Measurements from ENCODE around the gene POLR2F. TPM values are rescaled to one million over a fixed set of nuclear protein-coding genes. Genes with fewer than 3 reads are reported as not detected.
"Not testable (repeated sequence)": the region's sequence is repeated elsewhere in the genome, so short reads cannot be mapped to it uniquely, and the experiment has no call there.

POLR2F gene
- total RNA-seq, 2 experiments from 2014 or later = 70.1 to 70.6 TPM

DNA sequence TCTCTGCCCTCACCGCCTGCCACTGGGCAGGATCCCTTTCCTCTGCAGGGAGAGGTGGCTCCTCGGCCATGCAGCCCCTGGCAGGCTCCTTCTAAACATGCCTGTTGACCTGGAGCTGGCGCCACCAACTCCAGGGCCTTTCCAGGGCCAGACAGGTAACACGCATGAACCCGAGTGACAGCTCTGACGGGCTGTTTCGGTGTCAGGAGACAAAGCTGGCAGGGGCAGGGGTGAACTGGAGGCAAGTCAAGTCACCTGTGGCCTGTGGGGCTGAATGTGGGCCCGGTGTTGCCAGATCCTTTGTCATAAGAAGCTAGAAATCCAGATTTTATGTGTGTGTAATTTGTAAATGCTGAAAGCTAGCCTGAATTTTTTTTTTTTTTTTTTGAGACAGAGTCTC is 11.4 kb upstream of the POLR2F start:
- no peaks in the 10 kb centered on the region for H3K9me3 Mint-ChIP-seq
- CTCF ChIA-PET = interaction anchor here (1.4 kb wide), 1 partner anchor 11 kb away, joined by 4 read pairs; no protein-coding TSS in a partner anchor
- H3K36me3 Mint-ChIP-seq (ENCODE audit: low read depth) = peaks cover 4% of the 10 kb centered on the region
- DNase-seq = no peak
- no peak overlapping the region for H3K4me3 Mint-ChIP-seq
- no peaks in the 10 kb centered on the region for H3K27me3 Mint-ChIP-seq (ENCODE audit: low read depth)
- intact Hi-C loops (cut with micrococcal nuclease) = no loop called here
- no peaks in the 10 kb centered on the region for H3K4me1 Mint-ChIP-seq (ENCODE audit: low read depth)
- no peak overlapping the region for H3K27ac Mint-ChIP-seq

DNA sequence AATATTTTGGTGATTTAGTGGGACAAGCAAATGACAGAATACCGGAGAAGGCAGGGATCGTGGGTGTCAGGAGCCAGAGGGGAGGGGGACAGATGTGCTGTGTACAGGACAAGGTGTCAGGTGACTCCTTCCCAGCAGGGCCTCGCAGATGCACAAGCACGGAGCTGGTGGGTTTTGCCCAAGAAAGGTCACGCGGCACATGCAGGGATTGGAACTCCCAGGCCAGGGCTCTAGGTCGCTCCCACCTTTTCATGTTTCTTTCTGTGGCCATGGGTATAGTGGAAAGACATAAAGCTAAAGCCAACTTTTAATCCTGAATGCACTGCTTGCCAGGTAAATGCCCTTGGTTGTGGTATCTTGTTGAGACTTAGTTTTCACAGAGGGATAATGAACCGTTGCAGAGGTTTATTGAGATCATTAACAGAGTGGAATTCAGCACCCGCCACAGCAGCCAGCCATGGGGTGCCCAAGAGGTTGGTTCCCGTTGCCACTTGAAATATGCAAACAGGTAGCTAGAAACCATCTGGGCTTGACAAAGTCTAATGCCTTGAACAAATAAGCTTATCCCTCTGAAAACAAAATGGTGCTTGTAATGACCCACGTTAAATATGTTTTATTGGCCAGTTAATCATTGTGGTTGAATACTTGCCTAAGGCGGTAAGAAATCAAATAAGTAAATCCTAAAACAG is 10.2 kb upstream of the POLR2F start:
- CTCF ChIA-PET = interaction anchor here (1.3 kb wide), 1 partner anchor 9 kb away, joined by 5 read pairs; no protein-coding TSS in a partner anchor
- Mint-ChIP-seq H3K9me3 (no peaks in the 10 kb centered on the region), H3K4me1 (ENCODE audit: low read depth) (no peaks in the 10 kb centered on the region), H3K27ac (no peak overlapping the region), H3K27me3 (ENCODE audit: low read depth) (no peaks in the 10 kb centered on the region), H3K4me3 (no peak overlapping the region), H3K36me3 (ENCODE audit: low read depth) (peaks cover 2% of the 10 kb centered on the region)
- intact Hi-C loops (cut with micrococcal nuclease) = no loop called here
- DNase-seq = no peak

DNA sequence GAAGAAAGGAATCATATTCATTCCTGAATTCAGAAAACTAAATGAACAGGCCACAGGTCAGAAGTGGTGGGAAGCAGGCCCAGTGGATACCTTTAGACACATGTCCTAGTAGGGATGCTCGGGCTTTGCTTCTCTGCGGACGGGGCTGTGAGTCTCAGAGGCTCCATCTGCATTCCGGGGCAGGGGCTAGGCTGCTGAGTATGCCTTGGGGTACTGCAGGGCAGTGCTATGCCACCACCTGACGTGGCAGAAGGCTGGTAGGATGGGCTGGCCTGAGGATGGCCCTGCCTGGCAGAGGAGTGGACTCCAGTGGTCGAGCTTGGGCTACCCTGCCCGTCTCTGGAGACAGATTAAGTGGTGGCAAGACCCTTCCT is 9.7 kb upstream of the POLR2F start:
- Mint-ChIP-seq H3K27ac (no peak overlapping the region), H3K9me3 (no peaks in the 10 kb centered on the region), H3K36me3 (ENCODE audit: low read depth) (peaks cover 2% of the 10 kb centered on the region), H3K4me1 (ENCODE audit: low read depth) (no peaks in the 10 kb centered on the region), H3K4me3 (no peak overlapping the region), H3K27me3 (ENCODE audit: low read depth) (no peaks in the 10 kb centered on the region)
- intact Hi-C loops (cut with micrococcal nuclease) = no loop called here
- CTCF ChIA-PET = interaction anchor here (1.3 kb wide), 1 partner anchor 10 kb away, joined by 5 read pairs; no protein-coding TSS in a partner anchor
- DNase-seq = no peak

DNA sequence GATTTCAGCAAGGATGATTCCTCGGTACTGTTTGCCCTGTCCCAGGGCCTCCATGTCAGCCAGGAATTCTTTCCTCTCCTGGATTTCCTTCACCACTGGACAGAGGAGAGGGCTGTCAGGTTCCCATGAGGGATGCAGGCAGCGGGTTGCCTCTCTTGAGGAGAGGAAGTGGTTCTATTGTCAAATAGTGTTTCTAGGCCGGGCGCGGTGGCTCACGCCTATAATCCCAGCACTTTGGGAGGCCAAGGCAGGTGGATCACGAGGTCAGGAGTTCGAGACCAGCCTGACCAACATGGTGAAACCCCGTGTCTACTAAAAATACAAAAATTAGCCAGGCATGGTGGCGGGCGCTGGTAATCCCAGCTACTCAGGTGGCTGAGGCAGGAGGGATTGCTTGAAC is 9.1 kb upstream of the POLR2F start:
- CTCF ChIA-PET = interaction anchor here (1.3 kb wide), 1 partner anchor 10 kb away, joined by 5 read pairs; no protein-coding TSS in a partner anchor
- intact Hi-C loops (cut with micrococcal nuclease); H3K4me1 Mint-ChIP-seq (ENCODE audit: low read depth); H3K27ac Mint-ChIP-seq; H3K36me3 Mint-ChIP-seq (ENCODE audit: low read depth); H3K9me3 Mint-ChIP-seq; H3K4me3 Mint-ChIP-seq; DNase-seq; H3K27me3 Mint-ChIP-seq (ENCODE audit: low read depth): not testable (repeated sequence)

DNA sequence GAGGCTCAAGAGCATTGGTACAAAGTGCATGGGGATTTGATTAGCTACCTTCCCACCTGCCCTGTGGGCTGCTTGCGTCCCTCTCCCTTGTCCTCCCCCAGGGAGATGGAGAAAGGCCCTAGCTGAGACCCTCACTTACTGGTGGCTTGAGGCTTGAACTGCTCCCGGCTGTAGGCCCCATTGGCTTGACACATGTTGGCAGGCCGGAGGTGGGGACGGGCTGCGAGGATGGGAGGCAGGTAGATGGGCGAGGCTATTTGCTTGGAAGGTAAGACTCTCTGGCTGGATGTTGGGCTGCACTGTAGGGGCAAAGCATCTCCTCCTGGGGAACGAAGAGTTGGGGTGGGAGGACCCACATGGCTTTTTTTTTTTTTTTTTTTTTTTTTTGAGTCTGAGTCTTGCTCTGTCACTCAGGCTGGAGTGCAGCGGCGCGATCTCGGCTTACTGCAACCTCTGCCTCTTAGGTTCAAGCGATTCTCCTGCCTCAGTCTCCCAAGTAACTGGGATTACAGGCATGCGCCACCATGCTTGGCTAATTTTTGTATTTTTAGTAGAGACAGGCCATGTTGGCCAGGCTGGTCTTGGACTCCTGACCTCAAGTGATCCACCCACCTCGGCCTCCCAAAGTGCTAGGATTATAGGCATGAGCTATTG is 6.2 kb upstream of the POLR2F start:
- H3K4me3 Mint-ChIP-seq; intact Hi-C loops (cut with micrococcal nuclease); CTCF ChIA-PET; DNase-seq; H3K27me3 Mint-ChIP-seq (ENCODE audit: low read depth); H3K4me1 Mint-ChIP-seq (ENCODE audit: low read depth); H3K36me3 Mint-ChIP-seq (ENCODE audit: low read depth); H3K9me3 Mint-ChIP-seq; H3K27ac Mint-ChIP-seq: not testable (repeated sequence)

DNA sequence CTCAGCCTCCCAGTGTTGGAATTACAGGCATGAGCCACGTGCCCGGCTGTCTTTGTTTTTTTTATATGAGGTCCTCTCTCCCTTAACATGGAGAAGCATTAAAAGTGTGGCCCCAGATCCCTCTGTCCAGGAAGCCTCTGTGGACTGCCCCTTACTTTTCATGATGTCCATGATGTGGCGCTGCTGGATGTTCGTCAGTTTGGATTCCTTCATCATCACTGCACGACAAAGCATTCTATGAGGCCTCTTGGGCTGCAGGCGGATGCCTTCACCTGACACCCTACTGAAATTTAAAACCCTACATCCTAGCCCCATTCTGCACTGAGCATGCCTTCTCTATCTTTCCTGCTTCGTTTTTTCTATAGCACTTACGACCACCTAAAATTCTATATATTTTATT is 2.2 kb upstream of the POLR2F start:
- Mint-ChIP-seq H3K27ac (no peak overlapping the region), H3K4me1 (ENCODE audit: low read depth) (peaks cover 22% of the 10 kb centered on the region), H3K4me3 (no peak overlapping the region), H3K36me3 (ENCODE audit: low read depth) (peaks cover 2% of the 10 kb centered on the region), H3K27me3 (ENCODE audit: low read depth) (peaks cover 5% of the 10 kb centered on the region), H3K9me3 (no peaks in the 10 kb centered on the region)
- DNase-seq = no peak
- CTCF ChIA-PET = interaction anchor here (0.6 to 1.3 kb wide), 2 partner anchors 88 to 336 kb away, joined by 3 to 4 read pairs; no protein-coding TSS in a partner anchor
- intact Hi-C loops (cut with micrococcal nuclease) = loop anchor here (5.0 kb wide), 1 partner anchor 134 kb away; no protein-coding TSS in a partner anchor

DNA sequence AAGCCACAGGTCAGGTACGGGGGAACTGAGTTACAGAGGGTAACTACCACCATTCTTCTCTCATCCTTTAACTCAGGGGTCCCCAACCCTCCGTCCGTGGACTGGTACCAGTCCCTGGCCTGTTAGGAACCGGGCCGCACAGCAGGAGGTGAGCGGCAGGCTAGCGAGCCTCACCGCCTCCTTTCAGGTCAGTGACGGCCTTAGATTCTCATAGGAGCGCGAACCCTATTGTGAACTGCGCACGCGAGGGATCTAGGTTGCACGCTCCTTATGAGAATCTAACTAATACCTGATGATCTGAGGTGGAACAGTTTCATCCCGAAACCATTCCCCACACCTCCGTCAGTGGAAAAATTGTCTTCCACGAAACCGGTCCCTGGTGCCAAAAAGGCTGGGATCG is 870 bp upstream of the POLR2F start:
- H3K4me3 Mint-ChIP-seq = peak overlapping the region; percentile 98
- CTCF ChIA-PET = interaction anchor here (1.3 kb wide), 1 partner anchor 89 kb away, joined by 4 read pairs; no protein-coding TSS in a partner anchor
- H3K36me3 Mint-ChIP-seq (ENCODE audit: low read depth); H3K27me3 Mint-ChIP-seq (ENCODE audit: low read depth); DNase-seq; H3K9me3 Mint-ChIP-seq; H3K27ac Mint-ChIP-seq: not testable (repeated sequence)
- intact Hi-C loops (cut with micrococcal nuclease) = loop anchor here (2.0 to 5.0 kb wide), 2 partner anchors 56 to 135 kb away; no protein-coding TSS in a partner anchor
- H3K4me1 Mint-ChIP-seq (ENCODE audit: low read depth) = peaks cover 26% of the 10 kb centered on the region

DNA sequence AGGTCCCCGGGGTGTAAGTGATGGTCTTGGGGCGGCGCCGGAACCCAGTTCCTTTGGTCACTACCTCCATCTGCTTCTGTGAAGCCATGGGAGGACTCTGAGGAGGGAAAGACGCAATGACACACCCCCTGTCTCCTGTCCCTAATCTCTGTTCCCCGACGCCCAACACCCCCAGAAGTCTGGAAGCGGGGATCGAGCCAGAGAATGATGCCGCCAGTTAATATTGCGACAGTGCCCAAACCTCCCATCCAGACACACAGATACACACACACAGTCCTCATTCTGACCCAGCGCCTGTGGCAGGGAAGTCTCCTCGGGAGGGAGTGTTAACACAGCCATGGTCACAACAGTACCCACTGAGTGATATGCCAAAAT is 450 bp upstream of the POLR2F start:
- H3K27me3 Mint-ChIP-seq (ENCODE audit: low read depth) = peaks cover 5% of the 10 kb centered on the region
- intact Hi-C loops (cut with micrococcal nuclease) = loop anchor here (2.0 to 5.0 kb wide), 2 partner anchors 56 to 136 kb away; no protein-coding TSS in a partner anchor
- CTCF ChIA-PET = interaction anchor here (0.9 kb wide), 1 partner anchor 90 kb away, joined by 3 read pairs; no protein-coding TSS in a partner anchor
- peaks cover 29% of the 10 kb centered on the region for H3K4me1 Mint-ChIP-seq (ENCODE audit: low read depth)
- H3K27ac Mint-ChIP-seq = no peak overlapping the region
- no peaks in the 10 kb centered on the region for H3K9me3 Mint-ChIP-seq
- peak; percentile 8 for DNase-seq
- peaks cover 12% of the 10 kb centered on the region for H3K36me3 Mint-ChIP-seq (ENCODE audit: low read depth)
- H3K4me3 Mint-ChIP-seq = peak overlapping the region; percentile 98

DNA sequence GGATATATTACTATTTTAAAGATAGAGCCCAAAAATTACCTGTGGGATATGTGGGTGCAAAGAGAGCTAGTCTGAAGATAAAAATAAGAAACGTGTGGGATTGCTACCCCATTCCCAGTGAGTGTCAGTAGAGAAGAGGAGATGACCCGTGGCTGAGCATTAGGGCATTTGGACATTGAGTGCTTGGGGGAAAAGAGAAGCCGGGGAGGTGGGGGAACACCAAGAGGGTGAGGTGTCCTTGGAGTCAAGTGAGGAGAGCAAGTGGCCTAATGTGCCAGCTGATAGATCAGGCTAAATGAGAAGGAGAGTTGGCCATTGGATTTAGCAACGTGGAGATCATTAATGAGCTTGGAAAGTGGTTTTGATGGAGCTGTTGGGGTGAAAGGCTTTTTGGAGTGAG is 1.2 kb downstream of the POLR2F start:
- CTCF ChIA-PET = interaction anchor here (0.7 to 1.2 kb wide), 3 partner anchors 13 to 137 kb away, joined by 3 read pairs; no protein-coding TSS in a partner anchor
- peaks cover 5% of the 10 kb centered on the region for H3K27me3 Mint-ChIP-seq (ENCODE audit: low read depth)
- no peaks in the 10 kb centered on the region for H3K9me3 Mint-ChIP-seq
- H3K27ac Mint-ChIP-seq = no peak overlapping the region
- intact Hi-C loops (cut with micrococcal nuclease) = loop anchor here (5.0 kb wide), 1 partner anchor 137 kb away; no protein-coding TSS in a partner anchor
- no peak for DNase-seq
- H3K36me3 Mint-ChIP-seq (ENCODE audit: low read depth) = peaks cover 24% of the 10 kb centered on the region
- peaks cover 35% of the 10 kb centered on the region for H3K4me1 Mint-ChIP-seq (ENCODE audit: low read depth)
- H3K4me3 Mint-ChIP-seq = peak overlapping the region; percentile 98

DNA sequence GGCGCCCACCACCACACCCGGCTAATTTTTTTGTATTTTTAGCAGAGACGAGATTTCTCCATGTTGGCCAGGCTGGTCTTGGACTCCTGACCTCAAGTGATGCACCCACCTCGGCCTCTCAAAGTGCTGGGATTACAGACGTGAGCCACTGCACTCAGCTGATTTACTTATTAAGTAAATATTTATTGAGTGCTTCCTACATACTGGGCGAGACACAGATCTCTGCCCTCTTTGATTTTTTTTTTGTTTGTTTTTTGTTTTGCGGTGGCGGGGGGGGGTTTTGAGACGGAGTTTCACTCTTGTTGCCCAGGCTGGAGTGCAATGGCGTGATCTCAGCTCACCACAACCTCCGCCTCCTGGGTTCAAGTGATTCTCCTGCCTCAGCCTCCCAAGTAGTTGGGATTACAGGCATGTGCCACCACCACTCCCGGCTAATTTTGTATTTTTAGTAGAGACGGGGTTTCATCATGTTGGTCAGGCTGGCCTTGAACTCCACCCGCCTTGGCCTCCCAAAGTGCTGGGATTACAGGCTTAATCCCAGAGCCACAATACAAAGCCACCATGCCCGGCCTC is 2.4 kb downstream of the POLR2F start:
- Mint-ChIP-seq H3K4me1 (ENCODE audit: low read depth) (peaks cover 35% of the 10 kb centered on the region), H3K36me3 (ENCODE audit: low read depth) (peaks cover 24% of the 10 kb centered on the region)
- H3K27ac Mint-ChIP-seq; H3K27me3 Mint-ChIP-seq (ENCODE audit: low read depth); H3K4me3 Mint-ChIP-seq; H3K9me3 Mint-ChIP-seq; DNase-seq; intact Hi-C loops (cut with micrococcal nuclease): not testable (repeated sequence)
- CTCF ChIA-PET = interaction anchor here (1.7 kb wide), 1 partner anchor 10 kb away, joined by 5 read pairs; no protein-coding TSS in a partner anchor

DNA sequence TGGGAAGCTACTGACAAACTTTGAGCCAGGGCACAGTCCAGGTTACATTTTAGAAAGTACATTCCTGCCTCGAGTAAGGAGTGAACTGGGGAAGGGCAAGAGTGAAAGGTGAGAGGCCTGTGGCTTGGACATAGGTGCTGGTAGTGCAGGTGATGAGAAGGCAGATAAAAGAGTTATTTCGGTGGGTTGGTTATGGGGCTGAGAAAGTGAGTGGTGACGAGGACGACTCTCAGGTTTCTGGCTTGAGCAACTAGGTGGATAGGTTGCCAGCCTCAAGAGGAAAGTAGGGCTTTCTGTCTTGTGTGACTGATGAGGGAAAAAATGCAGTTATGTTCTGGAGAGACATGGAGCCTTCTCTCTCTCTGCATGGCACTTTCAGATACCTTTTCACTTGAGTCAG is 3.7 kb downstream of the POLR2F start:
- Mint-ChIP-seq H3K27me3 (ENCODE audit: low read depth) (peaks cover 2% of the 10 kb centered on the region), H3K9me3 (no peaks in the 10 kb centered on the region), H3K36me3 (ENCODE audit: low read depth) (peaks cover 34% of the 10 kb centered on the region), H3K4me1 (ENCODE audit: low read depth) (peaks cover 35% of the 10 kb centered on the region), H3K4me3 (no peak overlapping the region), H3K27ac (no peak overlapping the region)
- CTCF ChIA-PET = interaction anchor here (1.7 kb wide), 1 partner anchor 8 kb away, joined by 5 read pairs; no protein-coding TSS in a partner anchor
- intact Hi-C loops (cut with micrococcal nuclease) = no loop called here
- DNase-seq = no peak

DNA sequence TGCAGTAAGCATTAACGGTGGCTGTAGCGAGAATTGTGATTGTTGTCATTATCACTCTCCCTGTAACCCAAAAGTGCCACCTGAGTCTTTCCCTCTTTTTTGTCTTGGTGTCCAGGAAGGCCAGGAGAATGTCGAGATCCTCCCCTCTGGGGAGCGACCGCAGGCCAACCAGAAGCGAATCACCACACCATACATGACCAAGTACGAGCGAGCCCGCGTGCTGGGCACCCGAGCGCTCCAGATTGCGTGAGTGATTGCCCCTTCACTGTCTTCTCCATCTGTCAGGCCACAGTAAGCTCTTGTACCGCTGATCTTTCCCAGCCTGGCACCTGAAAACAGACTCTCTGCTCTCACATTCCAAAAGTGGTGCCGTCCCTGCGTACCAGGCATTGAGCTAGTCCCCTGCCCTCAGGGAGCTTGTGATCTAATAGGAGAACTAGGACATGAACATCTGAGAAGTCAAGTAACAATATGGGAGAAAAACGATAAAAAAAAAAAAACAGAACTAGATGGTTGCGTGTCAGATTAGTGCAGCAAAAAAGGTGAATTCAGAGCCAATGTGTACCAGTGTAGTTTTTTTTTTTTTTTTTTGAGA is 5.8 kb downstream of the POLR2F start:
- Mint-ChIP-seq H3K27ac (no peak overlapping the region), H3K9me3 (no peaks in the 10 kb centered on the region), H3K27me3 (ENCODE audit: low read depth) (no peaks in the 10 kb centered on the region), H3K36me3 (ENCODE audit: low read depth) (peaks cover 36% of the 10 kb centered on the region), H3K4me1 (ENCODE audit: low read depth) (peaks cover 22% of the 10 kb centered on the region), H3K4me3 (no peak overlapping the region)
- DNase-seq = no peak
- CTCF ChIA-PET = interaction anchor here (0.6 to 0.7 kb wide), 3 partner anchors 11 to 323 kb away, joined by 3 to 4 read pairs (median 4); no protein-coding TSS in a partner anchor
- intact Hi-C loops (cut with micrococcal nuclease) = no loop called here
